ENCODE data around the gene MYOF.
"Not testable (repeated sequence)": the region's sequence is repeated elsewhere in the genome, so short reads cannot be mapped to it uniquely, and the experiment has no call there.

MYOF gene

GRCh38 chr10:93475871-93476270, 6.3 kb downstream of the MYOF start:
- no peak for DNase-seq

- DNase-seq, result no peak
Observed at GRCh38 chr10:93475227-93475626, 6.9 kb downstream of the MYOF start.

- no peak for DNase-seq
Observed at GRCh38 chr10:93473804-93474472, 8.2 kb downstream of the MYOF start.

GRCh38 chr10:93473161-93473560, 9.0 kb downstream of the MYOF start:
- DNase-seq, result no peak

GRCh38 chr10:93471110-93471651, 11.0 kb downstream of the MYOF start:
- no peak for DNase-seq

GRCh38 chr10:93469454-93469853, 12.7 kb downstream of the MYOF start:
- DNase-seq, result no peak

- DNase-seq, result no peak
Observed at GRCh38 chr10:93468461-93469213, 13.5 kb downstream of the MYOF start.

GRCh38 chr10:93467635-93468034, 14.5 kb downstream of the MYOF start:
- not testable (repeated sequence) for DNase-seq

- DNase-seq, result no peak
Observed at GRCh38 chr10:93465806-93466675, 16.1 kb downstream of the MYOF start.

- DNase-seq, result no peak
Observed at GRCh38 chr10:93464776-93465388, 17.3 kb downstream of the MYOF start.

- no peak for DNase-seq
Observed at GRCh38 chr10:93463723-93464476, 18.2 kb downstream of the MYOF start.

- DNase-seq, result no peak
Observed at GRCh38 chr10:93462881-93463280, 19.3 kb downstream of the MYOF start.

GRCh38 chr10:93462371-93462770, 19.8 kb downstream of the MYOF start:
- DNase-seq, result no peak

GRCh38 chr10:93461807-93462178, 20.3 kb downstream of the MYOF start:
- DNase-seq, result no peak

GRCh38 chr10:93461109-93461806, 20.9 kb downstream of the MYOF start:
- DNase-seq, result no peak

GRCh38 chr10:93459466-93459865, 22.7 kb downstream of the MYOF start:
- no peak for DNase-seq

GRCh38 chr10:93458821-93459257, 23.3 kb downstream of the MYOF start:
- no peak for DNase-seq

- DNase-seq, result no peak
Observed at GRCh38 chr10:93457511-93457910, 24.6 kb downstream of the MYOF start.

GRCh38 chr10:93456480-93456879, 25.7 kb downstream of the MYOF start:
- DNase-seq, result no peak

- no peak for DNase-seq
Observed at GRCh38 chr10:93454736-93455135, 27.4 kb downstream of the MYOF start.

- no peak for DNase-seq
Observed at GRCh38 chr10:93454146-93454545, 28.0 kb downstream of the MYOF start.

All from NCI-H774 (cell line).